Measurements from ENCODE around the gene MYL3. TPM values are rescaled to one million over a fixed set of nuclear protein-coding genes. Genes with fewer than 3 reads are reported as not detected.

MYL3 gene
- total and polyA plus RNA-seq, 8 donors = 3.1 to 13.4 (median 11.2) TPM

DNA sequence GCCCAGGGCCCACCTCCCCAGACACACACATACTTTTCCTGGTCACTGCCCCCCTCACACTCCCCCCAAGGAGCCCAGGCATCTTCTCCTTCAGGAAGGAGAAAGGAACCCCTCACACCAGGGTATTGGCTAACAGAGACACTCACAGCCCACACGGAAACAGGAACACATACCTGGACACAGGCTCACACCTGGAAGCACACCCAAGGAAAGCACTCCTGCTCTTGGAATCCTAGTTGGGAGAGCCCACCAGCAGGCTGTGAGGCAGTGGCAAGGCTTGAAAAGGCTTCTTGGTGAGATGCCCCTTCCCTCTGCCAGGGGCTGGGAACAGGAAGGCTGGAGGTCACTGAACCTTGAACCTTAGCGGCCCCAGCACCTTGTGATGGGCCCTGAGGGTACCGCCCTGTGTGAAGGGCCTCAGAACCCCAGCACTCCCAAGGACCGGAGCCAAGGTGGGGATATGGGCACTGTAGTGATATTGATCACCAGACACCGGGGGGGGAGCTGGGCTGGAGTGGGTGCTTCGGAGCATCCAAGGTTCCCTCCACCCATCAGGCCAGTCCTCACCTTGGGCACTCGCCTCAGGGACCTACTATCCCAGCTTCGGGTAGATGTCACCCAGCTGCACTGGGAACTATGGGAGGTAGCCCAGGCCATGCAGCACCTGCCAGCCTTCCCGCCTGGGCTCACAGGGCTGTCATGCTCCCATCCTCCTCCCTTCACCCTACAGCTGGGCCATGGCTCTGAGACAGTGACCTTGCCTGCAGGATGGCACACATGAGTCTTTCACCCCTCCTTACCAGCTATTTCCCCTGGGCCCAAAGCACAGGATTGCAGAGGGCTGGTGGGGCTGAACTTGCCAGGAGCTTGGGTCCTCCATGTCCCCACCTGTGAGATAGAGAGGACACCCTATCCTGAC, 16.4 kb downstream of the MYL3 start:
- no peak for ATAC-seq
- Histone ChIP-seq H3K36me3 (no peaks in the 10 kb centered on the region), H3K9me3 (peaks cover 0 to 4% of the 10 kb centered on the region in 2 donors), H3K27me3 (peaks cover 0 to 25% of the 10 kb centered on the region in 2 donors), H3K4me3 (peak overlapping the region in 1 of 2 donors; percentile 51), H3K4me1 (peaks cover 12 to 17% of the 10 kb centered on the region in 2 donors), H3K27ac (peak overlapping the region in 1 of 2 donors; percentile 77)
- no peak for TF ChIP-seq CTCF (IDR thresholded peaks at IDR 0.05)
- intact Hi-C loops (cut with DNase I) = no loop called here
- DNase-seq = peak in 1 of 4 donors; percentile 32

DNA sequence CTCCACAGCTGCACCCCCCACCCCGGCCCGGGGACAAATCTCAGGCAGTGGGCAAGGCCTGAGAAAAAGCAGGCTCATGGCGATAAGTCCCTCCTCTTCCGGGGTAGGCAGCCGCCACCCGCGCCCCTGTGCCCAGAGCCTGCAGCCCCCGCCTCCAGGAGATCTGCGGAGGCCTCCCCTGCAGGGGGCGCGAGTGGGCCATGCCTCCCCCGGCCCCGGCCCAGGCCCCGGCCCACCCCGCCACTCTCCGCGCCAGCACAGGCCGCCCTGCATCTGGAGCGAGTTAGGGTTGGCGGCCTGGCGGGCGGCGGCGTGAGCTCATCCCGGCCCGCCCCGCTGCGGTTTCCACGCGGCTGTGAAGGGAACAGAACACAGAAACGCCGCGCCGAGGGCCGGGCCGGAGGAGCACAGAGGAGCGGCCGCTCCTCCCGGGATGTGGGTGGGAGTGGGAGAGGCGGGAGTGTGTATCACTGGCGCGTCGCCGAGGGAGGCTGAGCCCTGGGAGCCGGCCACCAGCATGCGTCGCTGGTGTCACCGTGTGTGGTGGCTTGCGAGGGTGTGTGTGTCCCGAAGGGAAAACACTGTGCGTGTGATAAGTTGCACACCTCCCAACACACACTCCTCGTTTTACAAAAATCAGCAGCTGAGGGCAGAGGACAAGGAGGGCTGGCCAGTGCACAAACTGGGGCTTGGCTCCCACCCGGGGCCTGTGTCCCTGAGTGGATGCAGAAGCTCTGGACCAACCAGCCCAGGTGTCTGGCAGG, 17.2 kb downstream of the MYL3 start:
- ATAC-seq (peak; percentile 92), DNase-seq (peak; percentile 79 to 90 (median 84))
- Histone ChIP-seq H3K36me3 (no peaks in the 10 kb centered on the region), H3K9me3 (peaks cover 0 to 13% of the 10 kb centered on the region in 2 donors), H3K27me3 (peaks cover 0 to 25% of the 10 kb centered on the region in 2 donors), H3K4me3 (peak overlapping the region; percentile 27 to 51), H3K4me1 (peaks cover 12 to 17% of the 10 kb centered on the region in 2 donors), H3K27ac (peak overlapping the region; percentile 33 to 77)
- TF ChIP-seq CTCF (IDR thresholded peaks at IDR 0.05) = peak; percentile 29 to 46
- intact Hi-C loops (cut with DNase I) = no loop called here

- peak overlapping the region; percentile 27 to 51 for H3K4me3 ChIP-seq
- peaks cover 12 to 17% of the 10 kb centered on the region in 2 donors for H3K4me1 ChIP-seq
- peaks cover 0 to 25% of the 10 kb centered on the region in 2 donors for H3K27me3 ChIP-seq
- TF ChIP-seq CTCF (IDR thresholded peaks at IDR 0.05) = no peak
- ATAC-seq = peak; percentile 87
- H3K9me3 ChIP-seq = peaks cover 0 to 19% of the 10 kb centered on the region in 2 donors
- peak in 3 of 4 donors; percentile 60 to 81 (median 75) for DNase-seq
- peak overlapping the region; percentile 33 to 77 for H3K27ac ChIP-seq
- intact Hi-C loops (cut with DNase I) = no loop called here
- no peaks in the 10 kb centered on the region for H3K36me3 ChIP-seq
These were observed 17.8 kb downstream of the MYL3 start for GRCh38 chr3:46845397-46845859.

DNA sequence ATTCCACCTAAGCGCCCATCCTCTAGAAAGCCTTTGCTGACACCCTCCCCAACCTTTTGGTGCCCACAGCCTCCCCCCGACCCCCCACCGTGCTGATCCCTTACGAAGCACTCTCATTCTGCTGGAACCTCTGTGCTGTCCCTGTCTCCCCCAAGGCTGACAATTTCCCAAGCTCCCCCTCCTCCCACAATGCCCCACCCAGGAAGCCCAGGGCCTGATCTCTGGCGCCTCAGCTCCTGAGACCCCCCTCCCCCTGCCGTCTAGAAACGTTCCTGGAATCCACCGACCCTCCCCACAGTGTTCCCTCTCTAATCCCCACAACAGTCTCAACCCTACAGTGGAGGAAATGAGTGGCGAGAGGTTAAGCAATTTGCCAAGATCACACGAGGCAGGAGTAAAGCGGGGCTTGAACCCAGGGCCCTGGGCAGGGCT, 18.3 kb downstream of the MYL3 start:
- H3K36me3 ChIP-seq = no peaks in the 10 kb centered on the region
- intact Hi-C loops (cut with DNase I) = no loop called here
- peak overlapping the region in 1 of 2 donors; percentile 51 for H3K4me3 ChIP-seq
- DNase-seq = peak in 1 of 4 donors; percentile 27
- TF ChIP-seq CTCF (IDR thresholded peaks at IDR 0.05) = no peak
- H3K9me3 ChIP-seq = peaks cover 0 to 21% of the 10 kb centered on the region in 2 donors
- H3K27ac ChIP-seq = peak overlapping the region in 1 of 2 donors; percentile 77
- peak; percentile 0 for ATAC-seq
- peaks cover 12 to 17% of the 10 kb centered on the region in 2 donors for H3K4me1 ChIP-seq
- peaks cover 0 to 25% of the 10 kb centered on the region in 2 donors for H3K27me3 ChIP-seq

All from left lung (tissue), 10 donors.